ENCODE results near the gene RFESD.
"Not testable (repeated sequence)": the region's sequence is repeated elsewhere in the genome, so short reads cannot be mapped to it uniquely, and the experiment has no call there.

RFESD gene

DNA sequence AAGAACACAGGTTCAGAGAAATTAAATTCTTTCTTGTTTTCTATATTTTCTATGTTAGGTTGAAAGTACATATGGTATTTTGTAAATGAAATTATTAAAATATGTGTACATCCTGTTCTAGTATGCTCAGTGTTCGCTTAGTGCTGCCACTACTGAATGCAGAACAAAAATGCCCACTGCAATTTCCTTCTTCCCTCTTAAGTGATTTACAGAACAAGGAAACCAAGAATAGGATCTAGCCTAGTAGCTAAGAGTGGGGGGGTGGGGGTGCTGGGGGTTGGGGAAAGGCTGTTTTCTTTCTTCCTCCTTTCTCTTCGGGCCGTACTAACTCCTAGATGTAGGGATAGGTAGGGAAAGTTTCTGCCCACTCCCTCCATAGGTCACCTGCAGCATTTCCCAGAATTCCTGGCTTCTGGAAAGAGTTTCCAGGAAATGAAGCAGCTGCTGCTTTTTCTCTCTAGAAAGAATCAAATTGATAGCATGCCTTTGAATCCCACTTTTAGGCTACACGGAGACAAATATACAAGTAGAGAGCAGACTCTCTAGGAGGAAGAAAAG, 20.6 kb downstream of the RFESD start:
- DNase-seq (ENCODE audit: low read depth): no peak

DNA sequence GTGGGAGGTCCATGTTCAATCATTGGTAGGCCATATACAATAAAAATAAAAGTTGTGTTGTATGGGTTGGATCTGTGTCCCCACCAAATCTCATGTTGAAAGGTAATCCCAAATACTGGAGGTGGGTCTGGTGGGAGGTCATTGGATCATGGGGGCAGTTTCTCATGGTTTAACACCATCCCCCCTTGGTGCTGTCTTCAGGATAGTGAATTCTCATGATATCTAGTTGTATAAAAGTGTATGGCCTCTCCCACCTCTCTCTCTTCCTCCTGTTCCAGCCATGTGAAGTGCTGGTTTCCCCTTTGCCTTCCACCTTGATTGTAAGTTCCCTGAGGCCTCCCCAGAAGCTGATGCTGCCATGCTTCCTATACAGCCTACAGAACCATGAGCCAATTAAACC, 21.1 kb downstream of the RFESD start:
- no peak for DNase-seq (ENCODE audit: low read depth)

DNA sequence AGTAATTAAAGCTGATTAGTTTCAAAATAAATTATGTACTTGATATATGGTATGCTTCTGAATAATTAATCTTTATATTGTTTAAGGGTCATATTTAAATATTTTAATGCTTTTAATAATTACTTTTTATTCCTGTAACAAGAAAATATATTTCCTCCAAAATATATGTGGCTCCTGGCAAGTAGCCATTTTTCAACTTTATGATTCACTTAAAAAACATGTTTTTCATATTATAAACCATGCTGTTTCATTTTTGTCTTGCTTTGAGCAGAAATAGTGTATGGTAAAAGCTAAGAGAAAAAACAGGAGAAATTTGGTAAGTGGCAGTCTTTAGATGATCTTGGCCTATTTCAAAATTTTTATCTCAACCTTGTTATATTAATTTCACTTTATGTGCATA, 21.6 kb downstream of the RFESD start:
- DNase-seq (ENCODE audit: low read depth): no peak

DNA sequence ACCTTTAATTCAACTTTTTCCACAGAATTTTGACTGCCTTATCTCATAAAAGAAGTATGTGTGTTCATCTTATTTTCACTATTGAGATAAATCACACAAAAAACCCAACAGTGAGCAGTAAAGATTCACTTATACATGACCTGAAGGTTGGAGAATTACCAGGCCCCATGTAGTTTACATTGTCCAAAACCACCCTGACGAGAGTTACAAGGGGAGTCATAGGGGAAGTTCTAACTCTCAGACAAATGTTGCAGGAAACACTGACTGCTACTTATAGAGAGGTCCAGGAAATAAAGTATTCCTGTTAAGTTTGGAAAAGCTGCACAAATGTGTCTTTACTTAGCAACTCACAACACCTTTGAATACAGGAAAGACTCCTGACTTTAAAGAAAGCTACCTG, 22.2 kb downstream of the RFESD start:
- DNase-seq (ENCODE audit: low read depth): no peak

DNA sequence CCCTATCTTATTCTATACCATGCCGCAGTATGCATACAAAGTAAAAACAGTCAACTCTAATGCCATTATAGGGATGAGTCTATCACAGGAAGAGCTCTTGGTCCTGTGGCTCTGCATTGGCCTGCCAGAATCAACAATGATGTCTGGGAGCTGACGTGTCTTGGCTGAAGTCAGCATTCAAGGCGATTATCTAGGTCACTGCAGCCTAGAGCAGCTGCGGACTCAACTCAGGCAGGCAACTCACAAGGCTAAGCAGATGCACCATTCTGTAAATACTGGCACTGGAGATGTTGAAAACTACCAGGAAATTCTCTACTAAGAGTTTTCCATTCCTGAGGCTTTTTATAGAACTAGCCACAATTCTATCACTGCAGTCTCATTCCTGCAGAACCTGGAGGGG, 23.0 kb downstream of the RFESD start:
- no peak for DNase-seq (ENCODE audit: low read depth)

DNA sequence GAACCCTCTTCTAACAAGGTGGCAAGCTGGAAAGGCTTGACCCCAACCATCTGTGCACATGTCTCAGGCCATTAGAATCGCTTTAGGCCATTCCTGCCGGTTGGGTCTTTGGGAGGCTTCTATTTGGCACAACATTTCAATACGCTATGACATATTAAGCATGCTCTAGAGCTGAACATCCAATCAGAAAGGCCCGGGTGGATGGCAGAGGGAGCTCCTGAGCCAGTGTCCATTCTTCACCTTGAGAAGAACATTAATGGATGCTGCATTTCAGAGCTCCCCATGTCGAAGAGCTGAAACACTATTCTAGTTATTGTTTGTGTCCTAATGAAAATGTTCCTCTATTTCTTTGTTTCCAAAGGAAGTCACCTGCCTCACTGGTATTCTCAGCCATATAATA, 23.4 kb downstream of the RFESD start:
- DNase-seq (ENCODE audit: low read depth): no peak

DNA sequence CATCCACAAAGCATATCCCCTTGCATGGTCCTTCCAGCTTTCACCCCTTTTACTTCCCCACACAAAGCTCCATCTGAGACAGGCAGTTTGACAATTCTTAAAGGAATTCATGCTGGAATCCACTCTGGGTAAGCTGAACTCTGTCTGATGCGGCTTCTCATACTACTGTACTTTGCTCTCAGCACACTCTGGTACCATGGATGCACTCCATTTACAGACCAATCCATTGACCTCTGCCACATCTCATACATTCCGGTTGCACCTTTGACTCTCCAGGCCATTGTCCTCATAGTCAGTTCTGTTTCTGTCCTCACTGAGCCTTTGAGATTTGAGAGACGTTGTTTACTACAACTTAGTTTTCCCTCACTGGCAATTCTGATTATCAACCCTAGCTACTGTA, 24.0 kb downstream of the RFESD start:
- no peak for DNase-seq (ENCODE audit: low read depth)

DNA sequence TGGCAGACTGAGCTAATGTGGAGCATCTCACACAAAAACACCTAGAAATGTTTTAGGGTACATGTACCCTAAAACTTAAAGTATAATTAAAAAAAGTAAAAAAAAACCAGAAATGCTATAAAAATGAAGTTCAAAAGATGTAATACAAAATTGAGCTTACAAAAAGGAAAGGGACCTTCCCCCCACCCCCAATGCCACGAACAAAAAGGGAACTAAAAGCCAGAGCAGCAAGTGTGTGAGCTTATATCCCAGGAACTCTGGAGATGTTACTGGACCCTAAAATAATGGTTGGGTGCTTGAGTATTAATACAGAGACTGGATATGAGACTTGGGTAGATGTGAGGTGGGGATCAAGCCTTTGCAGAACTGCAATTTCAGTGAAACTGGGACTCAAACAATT, 25.2 kb downstream of the RFESD start:
- DNase-seq (ENCODE audit: low read depth): no peak

DNA sequence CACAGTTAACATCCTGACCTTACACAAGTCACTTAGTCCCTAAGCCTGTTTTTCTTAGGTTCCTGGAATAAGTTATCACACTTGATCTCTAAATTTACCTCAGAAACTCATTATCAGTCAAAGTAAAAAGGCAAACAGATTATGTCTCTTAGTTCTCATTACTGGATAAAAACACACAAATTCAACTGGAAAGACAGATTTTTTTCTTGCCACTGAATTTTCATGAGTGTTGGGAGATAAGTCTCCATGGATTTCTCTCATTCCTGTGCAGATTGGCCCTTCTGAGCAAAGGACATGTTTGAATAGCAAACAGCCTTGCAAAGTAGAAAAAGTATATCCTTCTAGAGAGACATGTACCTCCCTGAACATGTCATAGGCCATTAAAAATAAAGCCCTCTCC, 26.1 kb downstream of the RFESD start:
- no peak for DNase-seq (ENCODE audit: low read depth)

DNA sequence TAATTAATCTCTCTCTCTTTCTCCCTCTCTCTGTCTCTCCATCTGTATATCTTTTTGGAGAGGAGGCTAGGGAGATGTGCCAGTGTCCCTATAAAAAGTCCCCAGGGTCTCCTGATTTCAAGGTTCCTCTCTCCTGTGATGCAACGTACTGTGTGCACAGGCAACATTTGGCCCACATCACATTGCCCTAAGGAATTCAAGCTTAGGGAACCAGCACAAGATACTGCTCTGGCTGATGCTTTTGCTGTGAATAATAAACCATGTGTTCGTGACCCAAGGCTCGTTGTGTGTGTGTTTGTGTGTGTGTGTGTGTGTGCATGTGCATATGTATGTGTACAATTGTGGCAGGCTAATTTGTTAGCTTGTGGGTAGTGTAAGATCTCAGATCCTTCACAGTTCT, 26.5 kb downstream of the RFESD start:
- DNase-seq (ENCODE audit: low read depth): no peak

DNA sequence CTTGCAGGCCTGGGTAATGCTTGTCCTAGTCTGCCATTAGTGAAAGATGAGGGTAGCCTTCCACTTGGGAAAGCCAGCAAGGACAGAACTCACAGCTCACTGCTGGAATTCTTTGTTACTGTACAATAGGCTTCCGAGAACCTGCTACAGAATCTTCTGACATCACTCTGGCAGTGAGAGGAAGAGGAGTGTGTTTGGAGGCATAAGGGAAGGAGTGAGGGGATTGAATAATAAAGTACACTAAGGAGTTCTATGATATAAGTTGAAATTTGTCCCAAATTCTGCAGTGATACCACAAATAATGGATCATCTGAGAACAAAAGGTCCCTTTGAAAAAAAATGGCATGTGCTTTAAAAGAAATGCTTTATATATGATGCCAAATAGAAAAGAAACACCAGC, 36.3 kb downstream of the RFESD start, which contains the start of gene SPATA9:
SPATA9 (minus strand) TSS at position 101 of the 400 bp plus-strand sequence. CDS start 137 bp downstream, outside the sequence.
- DNase-seq (ENCODE audit: low read depth): no peak

DNA sequence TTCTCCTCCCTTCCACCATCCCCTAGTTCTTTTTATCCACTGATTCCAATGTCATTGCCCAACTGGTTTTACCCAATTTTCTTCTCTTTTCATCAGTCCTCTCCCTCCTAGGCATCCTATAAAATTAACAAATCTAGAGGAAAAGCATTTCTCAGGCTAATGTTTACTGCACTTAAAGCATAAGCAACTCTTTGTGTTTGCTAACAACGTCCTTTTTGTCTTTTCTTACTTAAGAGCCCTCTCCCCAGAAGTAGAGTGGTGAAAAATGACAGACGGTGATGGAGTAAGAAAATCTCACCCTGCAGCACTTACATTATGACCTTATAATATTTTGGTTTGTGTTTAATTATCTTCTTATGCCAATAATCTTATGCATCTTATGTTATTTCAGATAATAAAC, 37.8 kb downstream of the RFESD start:
- no peak for DNase-seq (ENCODE audit: low read depth)

DNA sequence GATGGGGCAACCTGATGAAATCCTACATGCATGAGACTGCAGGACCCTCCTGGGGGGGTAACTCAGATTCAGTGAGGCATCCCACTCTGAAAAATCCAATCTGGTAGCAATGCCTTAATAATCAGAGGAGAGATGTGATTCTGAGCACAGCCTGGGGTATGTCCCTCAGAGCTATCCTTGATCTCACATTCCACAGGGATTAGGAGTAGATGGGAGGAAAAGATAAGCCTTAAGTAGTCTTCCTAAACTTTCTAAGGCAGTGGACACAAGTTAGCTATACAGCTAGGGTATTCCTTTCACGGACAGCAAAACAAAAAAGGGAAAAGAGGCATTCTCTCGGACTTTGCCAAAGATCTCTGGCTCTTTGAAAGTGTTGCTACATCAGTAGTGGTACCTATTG, 40.1 kb downstream of the RFESD start:
- DNase-seq (ENCODE audit: low read depth): no peak

DNA sequence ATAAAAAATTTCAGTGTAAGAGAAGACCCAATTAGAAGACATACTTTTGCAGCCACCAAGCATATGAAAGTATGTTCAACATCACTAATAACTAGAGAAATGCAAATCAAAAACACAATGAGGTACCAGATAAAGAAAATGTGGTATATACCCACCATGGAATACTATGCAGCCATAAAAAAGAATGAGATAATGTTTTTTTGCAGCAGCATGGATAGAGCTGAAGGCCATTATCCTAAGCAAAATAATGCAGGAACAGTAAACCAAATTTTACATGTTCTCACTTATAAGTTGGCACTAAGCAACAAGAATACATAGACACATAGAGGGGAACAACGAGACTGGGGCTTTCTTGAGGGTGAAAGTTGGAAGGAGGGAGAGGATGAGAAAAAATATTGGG, 43.1 kb downstream of the RFESD start:
- DNase-seq (ENCODE audit: low read depth): no peak

DNA sequence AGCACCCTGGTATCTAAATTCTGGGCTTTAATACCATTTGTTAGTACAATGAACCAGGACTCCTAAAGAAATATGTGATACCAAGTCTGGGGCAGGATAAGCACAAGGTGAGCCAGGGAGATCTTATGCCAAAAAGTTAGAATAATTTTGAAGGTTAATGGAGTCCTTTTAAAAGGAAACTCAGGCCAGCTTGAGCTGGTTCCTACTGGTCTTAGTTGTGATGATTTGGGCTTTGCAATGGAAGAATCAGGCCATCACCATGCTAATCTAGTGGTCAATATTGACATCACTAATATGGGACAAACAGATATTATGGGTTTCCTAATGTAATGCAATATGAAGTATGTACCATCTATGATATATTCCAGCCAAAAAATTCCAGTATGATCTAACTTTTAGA, 43.8 kb downstream of the RFESD start:
- no peak for DNase-seq (ENCODE audit: low read depth)

DNA sequence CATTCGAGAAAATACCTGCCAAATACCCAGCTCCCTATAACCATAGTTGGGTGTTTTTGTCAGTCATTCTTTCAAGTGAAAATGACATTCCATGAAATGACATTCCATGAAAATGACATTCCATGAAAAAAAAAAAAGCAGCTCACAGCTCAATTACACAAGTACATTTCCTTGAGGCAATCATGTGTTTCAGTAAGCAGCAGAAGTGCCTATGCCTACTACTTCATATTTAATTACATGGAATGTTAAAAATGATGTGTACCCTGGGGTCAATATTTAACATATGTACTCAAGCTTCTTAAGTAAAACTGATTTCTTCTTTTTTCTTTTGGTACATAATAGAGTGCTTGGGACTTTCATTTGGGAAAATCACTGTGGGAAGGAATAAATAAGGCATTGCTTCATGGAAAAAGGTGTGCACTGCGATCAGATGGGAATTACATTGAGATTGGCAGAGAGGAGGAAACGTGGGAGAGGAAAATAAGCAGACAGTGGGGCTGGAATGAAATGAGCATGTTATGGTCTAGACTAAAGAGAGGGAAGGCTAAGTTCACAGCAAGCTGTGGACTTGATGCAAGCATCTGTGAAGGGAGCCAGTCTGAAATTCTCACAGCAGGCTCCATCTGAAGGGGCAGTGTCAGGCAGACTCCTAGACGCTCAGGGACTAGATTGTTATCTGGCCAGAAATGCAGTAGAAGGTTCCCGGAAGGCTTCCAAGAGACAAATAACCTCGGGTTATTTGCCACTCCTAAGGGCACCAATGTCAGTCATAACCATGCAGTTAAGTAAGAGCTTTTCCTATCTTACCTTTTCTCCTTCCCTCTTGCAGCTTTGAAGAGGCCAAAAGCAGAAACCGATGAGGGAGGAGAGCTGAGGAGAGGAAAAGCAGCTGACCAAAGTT, 51.5 kb downstream of the RFESD start:
- no peak for DNase-seq (ENCODE audit: low read depth)

DNA sequence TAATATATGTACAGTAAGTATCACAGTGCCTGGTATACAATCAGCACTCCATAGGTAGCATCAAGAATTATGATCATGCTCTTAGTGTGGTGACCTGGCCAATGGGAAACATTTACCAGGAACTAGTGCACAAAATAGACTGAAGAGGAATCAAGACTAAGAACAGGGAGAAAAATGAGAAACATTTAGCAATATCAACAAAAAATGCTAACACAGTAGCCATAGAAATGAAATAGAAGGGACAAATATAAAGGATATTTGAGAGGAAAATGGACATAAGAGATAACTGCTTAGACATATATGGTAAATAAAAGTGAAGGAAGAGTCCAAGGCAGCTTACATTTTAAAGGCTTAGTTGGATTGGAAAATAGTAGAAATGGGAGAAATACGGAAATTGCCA, 52.8 kb downstream of the RFESD start:
- DNase-seq (ENCODE audit: low read depth): no peak

DNA sequence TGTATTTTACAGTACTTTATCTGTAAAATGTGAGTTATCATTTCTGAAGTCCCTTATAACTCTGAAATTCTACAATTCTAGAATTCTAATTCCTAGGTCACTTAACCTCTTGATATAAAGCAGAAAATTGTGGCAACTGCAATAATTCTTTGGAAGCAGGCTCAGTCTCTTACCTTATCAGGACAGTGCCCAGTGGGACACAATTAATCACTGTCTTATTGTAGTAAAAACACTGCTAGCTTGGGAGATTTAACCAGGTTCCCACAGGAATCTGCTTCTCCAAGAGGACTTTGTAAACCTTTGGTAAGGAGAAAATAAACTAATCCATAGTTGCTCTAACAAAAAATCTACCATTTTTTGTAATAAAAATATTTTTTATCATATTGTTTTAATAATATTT, 54.5 kb downstream of the RFESD start:
- DNase-seq (ENCODE audit: low read depth): no peak

DNA sequence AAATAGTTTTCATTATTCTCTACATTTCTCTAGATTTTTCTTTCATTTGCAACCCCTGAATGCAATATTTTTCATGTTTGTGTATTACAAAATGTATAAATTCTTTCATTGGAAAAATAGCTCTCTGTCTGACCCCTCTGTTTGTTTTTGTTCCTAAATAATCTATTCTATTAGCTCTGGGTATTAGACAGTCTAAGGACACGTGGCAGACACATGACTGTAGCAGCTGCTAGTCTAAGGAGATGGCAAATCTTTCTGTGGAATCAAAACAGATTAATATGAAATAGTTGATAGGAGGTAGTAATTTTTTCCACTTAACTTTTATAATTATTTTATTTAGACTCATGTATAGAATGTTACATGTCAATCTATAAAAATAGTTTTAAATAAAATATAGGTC, 57.6 kb downstream of the RFESD start:
- DNase-seq (ENCODE audit: low read depth): no peak

DNA sequence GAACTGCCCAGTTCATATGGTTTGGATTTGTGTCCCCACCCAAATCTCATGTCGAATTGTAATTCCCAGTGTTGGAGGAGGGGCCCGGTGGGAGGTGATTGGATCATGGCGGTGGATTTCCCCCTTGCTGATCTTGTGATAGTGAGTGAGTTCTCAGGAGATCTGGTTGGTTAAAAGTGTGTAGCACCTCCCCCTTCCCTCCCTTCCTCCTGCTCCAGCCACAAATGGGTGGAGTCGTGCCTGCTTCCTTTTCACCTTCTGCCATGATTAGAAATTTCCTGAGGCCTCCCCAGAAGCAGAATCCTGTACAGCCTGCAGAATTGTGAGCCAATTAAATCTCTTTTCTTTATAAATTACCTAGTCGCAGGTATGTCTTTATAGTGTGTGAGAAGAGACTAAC, 59.6 kb downstream of the RFESD start:
- DNase-seq (ENCODE audit: low read depth): not testable (repeated sequence)

DNA sequence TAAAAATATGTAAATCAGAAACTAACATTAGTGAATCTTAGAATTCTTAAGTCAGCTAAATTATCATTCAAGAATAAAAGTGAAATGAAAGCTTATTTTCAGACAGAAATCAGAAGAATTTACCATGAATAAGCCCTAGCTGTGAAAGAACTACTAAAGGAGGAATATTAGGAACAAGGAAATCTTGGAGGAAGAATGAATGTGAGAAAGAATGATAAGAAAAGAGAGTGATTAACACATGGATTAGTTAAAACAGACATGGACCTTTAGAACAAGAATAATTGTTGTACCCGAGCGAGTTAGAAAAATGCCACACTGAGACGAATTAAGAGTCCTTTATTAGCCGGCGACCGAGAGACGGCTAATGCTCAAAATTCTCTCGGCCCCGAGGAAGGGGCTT, 60.5 kb downstream of the RFESD start:
- DNase-seq (ENCODE audit: low read depth): no peak

All from stimulated activated CD8-positive, alpha-beta memory T cell treated with anti-CD3 and anti-CD28 coated beads, Interleukin-12 subunit alpha, Interleukin-12 subunit beta, amount 100 ng/mL, for 1 hour (primary cell).